PFSK-1 (cell line): ENCODE results near the gene EMC8.

Source experiments
- POLR2AphosphoS5 ChIP-seq: IDR thresholded peaks from 2 replicates; pipeline ENCODE4 v1.6.1; 2012; ENCODE audit warnings: low read depth, mild to moderate bottlenecking, control low read depth, low read length, moderate library complexity
- REST ChIP-seq, 2 experiments: IDR thresholded peaks; 2 replicates each; pipeline versions ENCODE4 v1.6.1 to v1.8.0; 2011 to 2012; ENCODE audit warnings: low read depth in 2 of 2, low read length in 2 of 2, control low read depth in 1 of 2, inconsistent platforms in 1 of 2, mild to moderate bottlenecking in 1 of 2, moderate library complexity in 1 of 2; ENCODE audit not compliant: insufficient read depth in 1 of 2
- SIN3A ChIP-seq: IDR thresholded peaks from 2 replicates; pipeline ENCODE4 v1.6.1; 2012; ENCODE audit warnings: mild to moderate bottlenecking, low read length, moderate library complexity, borderline replicate concordance; ENCODE audit not compliant: insufficient read depth
- TAF1 ChIP-seq: IDR thresholded peaks from 2 replicates; pipeline ENCODE4 v1.6.1; 2012; ENCODE audit warnings: low read length, control low read depth, borderline replicate concordance; ENCODE audit not compliant: insufficient read depth

- no peak for TF ChIP-seq TAF1
- TF ChIP-seq POLR2AphosphoS5: no peak
- TF ChIP-seq REST (IDR thresholded peaks at IDR 0.05; ENCODE audit: insufficient read depth in 1 of 2, low read depth in 2 of 2, low read length in 2 of 2): no peak
- no peak for TF ChIP-seq SIN3A
Measured at GRCh38 chr16:85836706-85837582, 37.6 kb upstream of the EMC8 start.
